GM21390 (cell line): Measurements from ENCODE around the gene PGAP1.
"Not testable (repeated sequence)": the region's sequence is repeated elsewhere in the genome, so short reads cannot be mapped to it uniquely, and the experiment has no call there.

Source experiments
- ATAC-seq: cut with Tn5 transposase; IDR thresholded peaks from one replicate; pipeline ENCODE4 v1.9.1; 2021; ENCODE audit not compliant: unreplicated experiment

PGAP1 gene

DNA sequence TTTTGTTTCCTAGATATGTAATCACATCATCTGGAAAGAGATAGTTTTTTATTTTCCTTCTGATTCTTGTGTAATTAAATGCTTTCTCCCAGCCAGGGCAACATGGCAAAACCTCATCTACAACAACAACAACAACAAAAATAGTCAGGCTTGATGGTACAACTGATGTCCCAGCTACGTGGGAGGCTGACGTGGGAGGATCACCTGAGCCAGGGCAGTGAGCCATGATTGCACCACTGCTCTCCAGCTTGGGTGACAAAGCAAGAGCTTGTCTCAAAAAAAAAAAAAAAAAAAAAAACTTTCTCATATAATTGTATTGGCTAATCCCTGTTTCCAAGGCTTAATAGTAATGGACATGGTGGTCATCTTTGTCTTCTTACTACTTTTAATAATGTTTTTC lies 26.4 kb upstream of the PGAP1 start:
- ATAC-seq, result no peak

DNA sequence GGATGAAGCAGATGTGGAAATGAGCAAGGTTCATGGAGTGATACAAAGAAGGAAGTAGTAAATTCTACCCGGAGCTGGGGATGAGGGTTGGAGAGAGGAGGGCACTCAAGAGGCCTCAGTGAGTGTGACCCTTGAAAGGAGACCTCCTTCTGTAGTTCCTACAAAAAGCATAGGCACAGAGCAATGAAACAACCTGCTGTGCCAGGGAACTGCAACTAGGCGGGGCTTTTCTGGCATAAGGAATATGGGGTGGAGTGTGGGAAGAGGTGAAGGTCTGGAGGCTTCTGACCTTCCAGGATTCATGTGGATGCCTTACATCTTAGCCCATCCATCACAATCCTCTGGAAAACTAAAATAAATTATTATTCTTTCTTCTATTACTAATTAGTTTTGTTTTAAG lies 25.5 kb upstream of the PGAP1 start:
- ATAC-seq, result no peak

GRCh38 chr2:196949116-196949515 lies 22.6 kb upstream of the PGAP1 start:
- ATAC-seq, result no peak

GRCh38 chr2:196944570-196944969 lies 18.1 kb upstream of the PGAP1 start:
- peak; percentile 92 for ATAC-seq

DNA sequence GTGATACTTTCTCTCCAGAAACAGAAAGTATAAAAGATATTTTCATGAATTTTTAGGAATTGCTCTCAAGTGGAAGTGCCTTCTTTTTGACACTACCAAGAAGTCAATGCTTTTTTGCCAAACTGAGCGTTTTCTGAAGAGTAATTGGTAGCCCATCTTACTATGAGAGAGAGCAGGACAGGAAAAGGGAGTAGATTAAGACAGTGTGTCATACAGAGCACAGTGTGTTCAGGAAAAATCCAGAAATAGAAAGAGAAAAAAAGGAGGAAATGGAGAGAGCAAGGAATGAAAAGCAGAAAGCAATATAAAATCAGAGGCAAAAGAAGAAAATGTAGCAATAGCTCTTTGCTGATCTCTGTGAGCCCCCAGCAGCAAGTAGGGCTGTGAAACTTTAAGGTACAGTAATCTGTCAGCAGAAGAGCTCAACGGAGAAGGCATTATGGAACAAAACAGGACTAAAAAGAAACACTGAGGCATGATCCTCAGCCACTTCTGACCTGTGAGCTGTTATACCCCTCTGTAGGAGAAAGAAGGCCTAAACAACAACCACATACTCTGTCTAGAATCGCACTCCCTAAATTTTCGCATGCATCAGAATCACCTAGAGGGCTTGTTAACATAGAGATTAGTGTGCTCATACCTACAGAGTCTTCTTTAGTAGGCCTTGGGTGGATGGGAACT lies 15.0 kb upstream of the PGAP1 start:
- ATAC-seq, result no peak

- ATAC-seq, result no peak
Measured at GRCh38 chr2:196939371-196939770, 12.9 kb upstream of the PGAP1 start.

DNA sequence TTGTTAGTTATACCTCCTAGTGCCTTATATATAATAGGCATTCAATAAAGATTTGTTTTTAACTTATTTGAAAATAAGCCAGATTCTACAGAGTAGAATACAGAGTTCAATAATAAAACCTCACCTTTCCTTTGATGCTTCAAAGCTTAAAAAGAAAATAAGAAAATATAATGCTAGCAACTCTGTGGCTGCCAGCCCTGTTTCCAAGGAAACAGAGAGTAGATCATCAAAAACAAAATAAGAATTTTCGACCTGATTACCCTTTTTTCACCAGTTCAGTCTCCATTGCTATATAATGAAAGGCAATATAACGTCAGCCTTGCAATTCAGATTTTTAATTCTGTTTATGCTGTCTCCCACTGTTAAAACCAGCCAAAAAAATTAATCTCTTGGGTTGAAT lies 8.9 kb upstream of the PGAP1 start:
- ATAC-seq, result no peak

GRCh38 chr2:196934672-196935071 lies 8.2 kb upstream of the PGAP1 start:
- no peak for ATAC-seq

DNA sequence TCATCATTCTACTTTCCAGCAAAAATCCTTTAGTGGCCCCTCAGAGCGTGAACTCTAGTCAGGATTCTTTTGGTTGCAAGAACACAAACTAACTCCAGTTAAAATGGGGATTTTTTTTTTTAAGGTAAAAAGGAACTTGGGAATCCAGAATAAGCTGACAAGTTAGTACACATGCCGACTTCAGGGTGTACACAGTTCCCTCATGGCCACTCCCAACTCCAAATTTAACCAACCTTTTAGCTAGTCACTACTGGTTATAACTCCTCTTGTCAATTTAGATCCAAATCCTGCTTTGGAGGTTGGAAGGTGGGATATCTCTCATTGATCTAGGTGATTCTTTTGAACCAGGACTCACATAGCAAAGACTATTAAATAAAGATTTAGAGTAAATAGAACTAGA lies 5.0 kb upstream of the PGAP1 start:
- ATAC-seq, result no peak

DNA sequence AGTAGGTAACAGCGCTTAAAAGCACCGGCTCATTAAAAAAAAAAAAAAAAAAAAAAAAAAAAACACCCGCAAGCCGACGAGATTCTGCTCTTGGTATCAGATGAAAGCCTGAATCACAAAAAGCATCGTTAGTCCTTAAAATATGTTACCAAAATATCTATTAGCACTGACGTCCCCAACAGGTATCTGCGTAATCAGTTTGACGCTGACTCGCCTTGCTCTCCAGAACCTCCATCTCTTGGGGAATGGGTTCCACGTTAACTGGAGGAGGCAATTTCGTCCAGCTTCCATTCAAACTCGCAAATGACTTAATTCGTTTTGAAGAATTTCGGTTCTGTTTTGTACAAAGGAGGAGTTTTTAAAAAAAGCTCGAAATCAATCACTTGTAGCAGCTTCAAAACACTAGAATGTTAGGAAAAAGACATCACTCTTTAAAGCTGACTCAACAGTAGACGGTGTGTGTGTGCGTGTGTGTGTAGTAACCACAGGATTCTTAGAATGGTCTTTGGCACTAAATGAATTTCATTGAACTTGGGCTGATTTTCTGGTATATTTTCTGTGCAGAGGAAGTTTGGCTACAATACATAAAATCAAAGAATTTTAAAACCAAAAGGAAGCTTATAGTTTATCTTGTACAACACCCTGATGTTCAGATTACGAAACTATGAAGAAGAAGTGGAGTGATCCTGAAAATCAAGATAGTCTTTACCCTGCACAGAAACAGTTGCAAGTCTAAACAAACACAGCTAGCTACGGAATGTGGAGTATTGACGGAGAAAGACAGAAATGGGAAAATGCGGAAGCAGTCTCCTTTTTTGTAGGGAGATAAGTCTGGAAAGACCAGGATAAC lies 1.1 kb upstream of the PGAP1 start:
- ATAC-seq, result no peak

- peak; percentile 29 for ATAC-seq
Measured at GRCh38 chr2:196925768-196926561, 542 bp downstream of the PGAP1 start.

DNA sequence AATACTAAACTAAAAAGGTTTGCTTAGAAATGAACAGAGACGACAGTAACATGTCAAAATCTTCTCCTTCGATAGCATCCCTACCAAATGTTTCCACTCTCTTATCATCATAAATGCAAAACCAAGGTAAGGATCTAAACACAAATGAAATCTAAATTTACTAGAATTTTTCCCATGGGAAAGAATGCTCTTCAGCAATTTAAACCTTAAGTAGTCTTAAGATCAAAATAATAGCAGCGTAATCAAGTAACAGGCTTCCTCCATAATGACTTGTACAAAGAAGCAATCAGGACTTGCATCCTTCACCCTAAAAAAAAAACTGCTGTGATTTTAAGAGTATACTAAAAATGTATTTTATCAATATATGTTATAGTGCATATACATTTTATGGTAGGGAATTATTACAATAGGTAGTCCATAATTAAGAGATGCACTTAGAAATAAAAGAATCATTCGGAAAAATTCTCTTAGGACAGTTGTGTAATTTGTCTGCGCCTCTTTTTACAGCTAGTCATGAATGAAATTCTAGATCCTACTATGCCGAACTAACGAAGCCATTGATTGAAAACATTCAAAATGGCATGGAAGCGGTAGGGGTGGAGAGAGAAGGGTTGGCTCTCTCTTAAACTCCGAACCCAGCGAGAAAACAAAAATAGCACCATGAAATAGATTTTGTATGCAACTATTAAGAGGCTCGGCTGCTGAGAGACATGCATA lies 1.3 kb downstream of the PGAP1 start:
- ATAC-seq, result no peak

GRCh38 chr2:196924051-196924450 lies 2.5 kb downstream of the PGAP1 start:
- no peak for ATAC-seq

GRCh38 chr2:196918927-196919326 lies 7.6 kb downstream of the PGAP1 start:
- ATAC-seq, result no peak

DNA sequence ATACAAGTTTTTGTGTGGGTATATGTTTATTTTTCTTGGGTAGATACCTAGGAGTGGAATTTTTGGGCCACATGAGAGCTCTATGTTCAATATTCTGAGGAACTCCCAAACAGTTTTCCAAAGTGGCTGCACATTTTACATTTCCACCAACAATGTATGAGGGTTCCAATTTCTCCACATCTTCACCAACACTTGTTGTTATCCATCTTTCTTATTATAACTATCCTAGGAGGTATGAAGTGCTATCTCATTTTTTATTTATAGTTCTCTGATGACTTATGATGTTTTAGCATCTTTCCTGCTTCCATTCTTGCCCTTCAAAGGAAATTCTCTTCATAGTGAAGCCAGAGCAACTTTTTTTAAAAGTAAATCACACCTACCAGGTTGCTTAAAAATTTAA lies 8.7 kb downstream of the PGAP1 start:
- ATAC-seq, result no peak

GRCh38 chr2:196915507-196916189 lies 10.9 kb downstream of the PGAP1 start:
- ATAC-seq, result peak; percentile 39

DNA sequence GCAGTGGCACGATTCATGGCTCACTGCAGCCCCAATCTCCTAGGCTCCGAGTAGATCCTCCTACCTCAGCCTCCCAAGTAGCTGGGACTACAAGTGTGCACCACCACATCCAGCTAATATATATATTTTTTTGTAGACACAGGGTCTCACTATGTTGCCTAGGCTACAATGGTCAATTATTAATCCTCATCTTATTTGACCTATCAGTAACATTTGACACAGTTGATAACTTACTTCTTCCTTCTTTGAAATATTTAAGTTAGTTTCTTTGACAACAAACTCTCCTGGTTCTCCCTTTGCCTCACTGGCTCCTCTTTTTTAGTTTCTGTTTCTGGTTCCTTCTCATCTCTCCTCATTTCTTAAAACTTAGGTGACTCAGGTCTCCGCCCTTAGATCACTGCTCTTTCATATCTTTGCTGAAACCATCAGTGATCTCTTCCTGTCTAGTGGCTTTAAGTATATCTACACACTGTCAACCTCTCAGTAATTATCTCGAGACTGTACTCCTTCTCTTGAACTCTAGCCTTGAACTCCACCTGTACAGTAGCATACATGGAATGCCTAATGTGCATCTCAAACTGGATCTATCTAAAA lies 11.5 kb downstream of the PGAP1 start:
- ATAC-seq, result peak; percentile 98

DNA sequence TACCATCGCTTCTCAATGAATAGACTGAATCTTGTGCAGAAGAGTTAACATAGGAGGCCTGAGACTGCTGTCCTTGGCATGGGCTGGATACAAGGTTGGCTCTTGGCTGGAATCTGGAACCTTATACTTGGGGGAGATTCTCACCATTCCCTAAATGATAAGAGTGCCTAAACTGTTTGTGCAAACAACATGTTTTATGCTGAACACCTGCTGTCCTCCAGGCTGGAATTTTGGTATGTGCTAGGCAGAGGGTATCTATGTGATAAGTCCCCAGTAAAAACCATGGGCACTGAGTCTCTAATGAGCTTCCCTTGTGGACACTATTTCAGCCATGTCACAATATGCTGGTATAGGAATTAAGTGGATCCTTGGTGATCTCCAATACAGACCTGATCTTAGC lies 12.8 kb downstream of the PGAP1 start:
- ATAC-seq, result no peak

DNA sequence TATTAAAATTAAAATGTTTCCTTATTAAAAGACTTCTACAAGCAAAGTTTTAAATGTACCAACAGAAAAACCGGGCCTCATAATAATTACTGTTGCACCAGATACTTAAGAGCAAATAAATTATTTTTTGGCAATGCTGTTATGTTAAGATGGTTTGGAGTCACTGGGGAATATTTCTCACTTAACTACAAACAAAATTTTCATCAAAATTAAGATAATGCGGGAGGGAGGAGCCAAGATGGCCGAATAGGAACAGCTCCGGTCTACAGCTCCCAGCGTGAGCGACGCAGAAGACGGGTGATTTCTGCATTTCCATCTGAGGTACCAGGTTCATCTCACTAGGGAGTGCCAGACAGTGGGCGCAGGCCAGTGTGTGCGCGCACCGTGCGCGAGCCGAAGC lies 21.1 kb downstream of the PGAP1 start:
- ATAC-seq, result not testable (repeated sequence)

DNA sequence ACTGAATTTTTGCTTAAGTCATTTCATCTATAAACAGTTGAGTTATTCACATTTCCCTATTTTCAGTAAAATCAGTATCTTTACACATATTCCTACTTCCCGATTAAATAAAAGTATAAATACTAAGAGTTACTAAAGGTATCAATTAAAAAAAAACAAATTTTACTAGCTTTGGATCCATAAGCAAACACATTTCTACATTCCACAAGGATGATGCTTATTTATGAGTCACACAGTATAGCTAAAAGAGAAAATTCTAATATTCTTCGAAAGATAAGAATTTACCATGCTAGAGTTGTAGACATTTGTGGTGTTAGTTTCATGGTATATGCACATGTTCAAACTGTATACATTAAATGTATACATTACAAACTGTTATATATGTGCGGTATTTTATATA lies 23.7 kb downstream of the PGAP1 start:
- ATAC-seq, result no peak
